Liver (tissue), 3 donors: Measurements from ENCODE around the gene ELF2.

Experiments
- EGR1 ChIP-seq, 2 donors: IDR thresholded peaks; 2 replicates each; pipeline ENCODE4 v1.6.1; 2016 to 2018; ENCODE audit warnings: antibody characterized with exemption in 2 of 2, low read depth in 2 of 2
- GABPA ChIP-seq, 2 donors: IDR thresholded peaks in 1 of 2; conservative IDR thresholded peaks in 1 of 2; 2 replicates each; pipeline ENCODE4 v1.6.1; 2016; ENCODE audit warnings: antibody characterized with exemption in 2 of 2, mild to moderate bottlenecking in 1 of 2, moderate library complexity in 1 of 2
- RAD21 ChIP-seq, 2 donors: IDR thresholded peaks; 2 replicates each; pipeline ENCODE4 v1.6.1; 2016; ENCODE audit warnings: antibody characterized with exemption in 2 of 2, mild to moderate bottlenecking in 2 of 2
- SP1 ChIP-seq: IDR thresholded peaks from 2 replicates; pipeline ENCODE4 v1.6.1; 2018; ENCODE audit warnings: antibody characterized with exemption, mild to moderate bottlenecking
- TAF1 ChIP-seq: conservative IDR thresholded peaks from 2 replicates; pipeline ENCODE4 v1.6.1; 2016; ENCODE audit warnings: antibody characterized with exemption, mild to moderate bottlenecking
- TF ChIP-seq, protein P1 (sequence below): fragments of 150-350 bp; IDR thresholded peaks from 2 replicates; pipeline ENCODE4 v1.5.1; 2017; ENCODE audit warnings: improper control_type of control experiment, low read depth, low read length; ENCODE audit not compliant: missing input control
- TF ChIP-seq, protein P2 (sequence below): IDR thresholded peaks from 2 replicates; pipeline ENCODE4 v1.6.1; 2016; ENCODE audit warnings: antibody characterized with exemption, mild to moderate bottlenecking
- donor health status: healthy.
- donor health status: healthy.

DNA sequence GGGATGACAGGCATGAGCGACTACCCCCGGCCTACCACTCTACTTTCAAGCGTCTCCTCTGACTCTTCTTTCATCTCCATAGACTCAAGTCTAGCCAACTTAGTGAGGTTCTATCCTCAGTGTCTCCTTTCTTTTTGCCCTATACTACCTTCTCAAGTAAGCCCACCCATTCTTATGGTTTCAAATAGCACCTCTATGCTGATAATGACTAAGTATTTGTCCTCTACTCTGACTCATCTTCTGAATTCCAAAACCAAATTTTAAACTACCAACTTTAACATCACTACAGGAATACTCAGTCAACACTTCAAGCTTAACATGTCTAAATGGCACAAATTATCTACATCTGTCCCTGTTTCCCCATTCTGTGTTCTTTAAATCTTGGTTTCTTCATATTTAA lies 47.8 kb downstream of the ELF2 start:
- TF ChIP-seq, protein P1, sequence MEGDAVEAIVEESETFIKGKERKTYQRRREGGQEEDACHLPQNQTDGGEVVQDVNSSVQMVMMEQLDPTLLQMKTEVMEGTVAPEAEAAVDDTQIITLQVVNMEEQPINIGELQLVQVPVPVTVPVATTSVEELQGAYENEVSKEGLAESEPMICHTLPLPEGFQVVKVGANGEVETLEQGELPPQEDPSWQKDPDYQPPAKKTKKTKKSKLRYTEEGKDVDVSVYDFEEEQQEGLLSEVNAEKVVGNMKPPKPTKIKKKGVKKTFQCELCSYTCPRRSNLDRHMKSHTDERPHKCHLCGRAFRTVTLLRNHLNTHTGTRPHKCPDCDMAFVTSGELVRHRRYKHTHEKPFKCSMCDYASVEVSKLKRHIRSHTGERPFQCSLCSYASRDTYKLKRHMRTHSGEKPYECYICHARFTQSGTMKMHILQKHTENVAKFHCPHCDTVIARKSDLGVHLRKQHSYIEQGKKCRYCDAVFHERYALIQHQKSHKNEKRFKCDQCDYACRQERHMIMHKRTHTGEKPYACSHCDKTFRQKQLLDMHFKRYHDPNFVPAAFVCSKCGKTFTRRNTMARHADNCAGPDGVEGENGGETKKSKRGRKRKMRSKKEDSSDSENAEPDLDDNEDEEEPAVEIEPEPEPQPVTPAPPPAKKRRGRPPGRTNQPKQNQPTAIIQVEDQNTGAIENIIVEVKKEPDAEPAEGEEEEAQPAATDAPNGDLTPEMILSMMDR: no peak
- no peak for TF ChIP-seq EGR1 (IDR thresholded peaks at IDR 0.05; ENCODE audit: low read depth in 2 of 2)
- TF ChIP-seq SP1: no peak
- TF ChIP-seq, protein P2, sequence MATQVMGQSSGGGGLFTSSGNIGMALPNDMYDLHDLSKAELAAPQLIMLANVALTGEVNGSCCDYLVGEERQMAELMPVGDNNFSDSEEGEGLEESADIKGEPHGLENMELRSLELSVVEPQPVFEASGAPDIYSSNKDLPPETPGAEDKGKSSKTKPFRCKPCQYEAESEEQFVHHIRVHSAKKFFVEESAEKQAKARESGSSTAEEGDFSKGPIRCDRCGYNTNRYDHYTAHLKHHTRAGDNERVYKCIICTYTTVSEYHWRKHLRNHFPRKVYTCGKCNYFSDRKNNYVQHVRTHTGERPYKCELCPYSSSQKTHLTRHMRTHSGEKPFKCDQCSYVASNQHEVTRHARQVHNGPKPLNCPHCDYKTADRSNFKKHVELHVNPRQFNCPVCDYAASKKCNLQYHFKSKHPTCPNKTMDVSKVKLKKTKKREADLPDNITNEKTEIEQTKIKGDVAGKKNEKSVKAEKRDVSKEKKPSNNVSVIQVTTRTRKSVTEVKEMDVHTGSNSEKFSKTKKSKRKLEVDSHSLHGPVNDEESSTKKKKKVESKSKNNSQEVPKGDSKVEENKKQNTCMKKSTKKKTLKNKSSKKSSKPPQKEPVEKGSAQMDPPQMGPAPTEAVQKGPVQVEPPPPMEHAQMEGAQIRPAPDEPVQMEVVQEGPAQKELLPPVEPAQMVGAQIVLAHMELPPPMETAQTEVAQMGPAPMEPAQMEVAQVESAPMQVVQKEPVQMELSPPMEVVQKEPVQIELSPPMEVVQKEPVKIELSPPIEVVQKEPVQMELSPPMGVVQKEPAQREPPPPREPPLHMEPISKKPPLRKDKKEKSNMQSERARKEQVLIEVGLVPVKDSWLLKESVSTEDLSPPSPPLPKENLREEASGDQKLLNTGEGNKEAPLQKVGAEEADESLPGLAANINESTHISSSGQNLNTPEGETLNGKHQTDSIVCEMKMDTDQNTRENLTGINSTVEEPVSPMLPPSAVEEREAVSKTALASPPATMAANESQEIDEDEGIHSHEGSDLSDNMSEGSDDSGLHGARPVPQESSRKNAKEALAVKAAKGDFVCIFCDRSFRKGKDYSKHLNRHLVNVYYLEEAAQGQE: no peak
- TF ChIP-seq RAD21 (IDR thresholded peaks at IDR 0.05): no peak
- TF ChIP-seq TAF1: no peak
- TF ChIP-seq GABPA (IDR thresholded peaks at IDR 0.05 in 1 of 2, conservative IDR thresholded peaks at IDR 0.05 in 1 of 2): no peak
